MCF 10A (cell line): ENCODE data around the gene PPP1R1C. TPM values are rescaled to one million over a fixed set of nuclear protein-coding genes. Genes with fewer than 3 reads are reported as not detected.

Experiments
- BruUV-seq: library from RNA; stranded (reverse); fragments of 400-500 nt; replicated peaks from 2 replicates; lab custom pipeline; 2021; lab: Mats Ljungman, UMichigan
- CTCF ChIA-PET: fragments of 300-600 bp; sonication (Branson Sonifier 250); formaldehyde crosslinking; extraction: SDS; loops from one replicate; lab custom pipeline; 2021; ENCODE audit warnings: antibody characterized with exemption, inconsistent platforms; lab: Yijun Ruan, JAX
- POLR2A ChIA-PET: fragments of 300-600, 350-650 bp; sonication (Branson Sonifier 250); formaldehyde crosslinking; extraction: SDS; loops from one replicate; lab custom pipeline; 2020; ENCODE audit warnings: antibody characterized with exemption, inconsistent platforms; lab: Yijun Ruan, JAX
- DNase-seq: peaks from one replicate; pipeline ENCODE4 v3.0.0-alpha.2; 2018; ENCODE audit not compliant: unreplicated experiment
- H3K27ac Mint-ChIP-seq: one replicate; pipeline ENCODE4 v1.8.0; 2022; ENCODE audit warnings: mild to moderate bottlenecking, low read depth, mixed read lengths; ENCODE audit not compliant: unreplicated experiment
- H3K27me3 Mint-ChIP-seq: one replicate; pipeline ENCODE4 v1.8.0; 2022; ENCODE audit warnings: mixed read lengths; ENCODE audit not compliant: insufficient read depth, unreplicated experiment
- H3K36me3 Mint-ChIP-seq: one replicate; pipeline ENCODE4 v1.8.0; 2022; ENCODE audit warnings: mild to moderate bottlenecking, moderate library complexity, mixed read lengths; ENCODE audit not compliant: insufficient read depth, unreplicated experiment
- H3K4me1 Mint-ChIP-seq: one replicate; pipeline ENCODE4 v1.8.0; 2022; ENCODE audit warnings: mixed read lengths; ENCODE audit not compliant: insufficient read depth, unreplicated experiment
- H3K4me3 Mint-ChIP-seq: one replicate; pipeline ENCODE4 v1.8.0; 2022; ENCODE audit warnings: mild to moderate bottlenecking, moderate library complexity, mixed read lengths; ENCODE audit not compliant: unreplicated experiment
- H3K9me3 Mint-ChIP-seq: one replicate; pipeline ENCODE4 v1.8.0; 2022; ENCODE audit warnings: mixed read lengths; ENCODE audit not compliant: unreplicated experiment
- intact Hi-C: fragments of 100-400 bp; cut with micrococcal nuclease; formaldehyde crosslinking; loops from 2 replicates; pipeline ENCODE4 v1.14.1; 2022
- total RNA-seq: library from RNA; stranded (reverse); gene quantifications from 2 replicates; pipeline ENCODE4 v1.2.3, GENCODE V29; 2022
- TF ChIP-seq, protein P1 (sequence below): fragments of 200-600 bp; IDR thresholded peaks from one replicate; pipeline ENCODE4 v1.8.0; 2022; ENCODE audit warnings: antibody characterized with exemption, mild to moderate bottlenecking; ENCODE audit not compliant: unreplicated experiment

The PPP1R1C gene
- total RNA-seq, 1 experiment from 2014 or later = not detected

DNA sequence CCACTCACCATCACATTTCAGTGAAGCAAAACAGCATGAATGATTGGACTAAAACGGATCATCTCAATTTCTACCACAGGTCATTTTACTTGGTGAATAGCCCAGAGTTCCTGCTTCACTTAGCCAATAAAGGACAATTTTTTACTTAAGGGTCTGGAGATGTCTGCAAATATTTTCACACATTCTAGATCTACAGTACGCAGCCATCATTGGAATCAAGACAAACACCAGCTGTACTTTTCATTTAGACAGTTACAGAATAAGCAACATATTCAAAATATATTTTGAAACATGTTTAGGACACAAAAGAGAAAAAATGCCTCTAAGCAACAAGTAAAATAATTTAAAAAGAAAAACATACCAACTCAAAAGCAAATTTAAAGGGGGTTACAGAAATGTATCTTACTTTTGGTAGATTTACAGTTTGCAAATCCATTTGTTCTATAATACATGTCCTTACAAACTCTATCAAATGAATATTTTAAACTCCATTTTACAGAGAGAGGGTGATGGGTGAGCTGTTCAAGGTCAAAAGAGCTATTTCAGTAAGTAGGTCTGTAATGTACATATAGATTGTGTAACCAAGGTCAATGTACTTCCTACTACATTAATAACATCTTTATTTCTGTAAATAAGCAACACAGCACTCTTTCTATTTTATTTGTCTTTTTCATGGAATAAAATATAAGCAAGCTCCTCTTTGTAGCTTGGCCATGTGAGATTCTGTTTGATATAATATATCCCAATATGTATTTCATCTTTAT is 13.4 kb downstream of the PPP1R1C start:
- Mint-ChIP-seq H3K4me3 (no peak overlapping the region), H3K27ac (no peak overlapping the region), H3K4me1 (no peaks in the 10 kb centered on the region), H3K27me3 (no peaks in the 10 kb centered on the region), H3K36me3 (no peaks in the 10 kb centered on the region), H3K9me3 (no peaks in the 10 kb centered on the region)
- DNase-seq = no peak
- no TSS peak for BruUV-seq
- ChIA-PET POLR2A (interaction anchor here (0.7 to 1.2 kb wide), 5 partner anchors 11 to 825 kb away, joined by 3 read pairs; no protein-coding TSS in a partner anchor), CTCF (no interaction called here)
- TF ChIP-seq, protein P1, sequence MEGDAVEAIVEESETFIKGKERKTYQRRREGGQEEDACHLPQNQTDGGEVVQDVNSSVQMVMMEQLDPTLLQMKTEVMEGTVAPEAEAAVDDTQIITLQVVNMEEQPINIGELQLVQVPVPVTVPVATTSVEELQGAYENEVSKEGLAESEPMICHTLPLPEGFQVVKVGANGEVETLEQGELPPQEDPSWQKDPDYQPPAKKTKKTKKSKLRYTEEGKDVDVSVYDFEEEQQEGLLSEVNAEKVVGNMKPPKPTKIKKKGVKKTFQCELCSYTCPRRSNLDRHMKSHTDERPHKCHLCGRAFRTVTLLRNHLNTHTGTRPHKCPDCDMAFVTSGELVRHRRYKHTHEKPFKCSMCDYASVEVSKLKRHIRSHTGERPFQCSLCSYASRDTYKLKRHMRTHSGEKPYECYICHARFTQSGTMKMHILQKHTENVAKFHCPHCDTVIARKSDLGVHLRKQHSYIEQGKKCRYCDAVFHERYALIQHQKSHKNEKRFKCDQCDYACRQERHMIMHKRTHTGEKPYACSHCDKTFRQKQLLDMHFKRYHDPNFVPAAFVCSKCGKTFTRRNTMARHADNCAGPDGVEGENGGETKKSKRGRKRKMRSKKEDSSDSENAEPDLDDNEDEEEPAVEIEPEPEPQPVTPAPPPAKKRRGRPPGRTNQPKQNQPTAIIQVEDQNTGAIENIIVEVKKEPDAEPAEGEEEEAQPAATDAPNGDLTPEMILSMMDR = no peak
- intact Hi-C loops = no loop called here

DNA sequence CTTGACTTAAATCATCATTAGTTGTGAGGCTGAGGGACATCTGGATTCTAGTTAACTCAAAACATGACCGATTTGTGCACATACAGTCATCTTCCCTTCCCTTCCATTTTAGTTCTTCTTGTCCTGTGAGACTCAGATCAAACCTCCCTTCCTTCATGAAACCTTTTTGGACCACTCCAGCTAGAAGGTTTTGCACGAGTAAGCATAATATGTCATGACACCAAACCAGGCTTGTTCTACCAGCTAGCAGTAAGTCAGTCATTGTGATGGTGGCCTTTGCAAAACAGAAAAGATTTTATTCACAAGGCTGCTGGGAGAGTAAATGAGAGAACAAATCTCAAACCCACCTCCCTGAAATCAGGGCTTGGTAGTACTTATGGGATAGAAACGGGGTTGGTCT is 14.3 kb downstream of the PPP1R1C start:
- Mint-ChIP-seq H3K4me1 (no peaks in the 10 kb centered on the region), H3K27ac (no peak overlapping the region), H3K4me3 (no peak overlapping the region), H3K27me3 (no peaks in the 10 kb centered on the region), H3K36me3 (no peaks in the 10 kb centered on the region), H3K9me3 (no peaks in the 10 kb centered on the region)
- TF ChIP-seq, protein P1 = no peak
- BruUV-seq = no TSS peak
- ChIA-PET POLR2A (interaction anchor here (0.7 to 1.0 kb wide), 3 partner anchors 28 to 826 kb away, joined by 3 read pairs; no protein-coding TSS in a partner anchor), CTCF (no interaction called here)
- no peak for DNase-seq
- intact Hi-C loops = no loop called here

DNA sequence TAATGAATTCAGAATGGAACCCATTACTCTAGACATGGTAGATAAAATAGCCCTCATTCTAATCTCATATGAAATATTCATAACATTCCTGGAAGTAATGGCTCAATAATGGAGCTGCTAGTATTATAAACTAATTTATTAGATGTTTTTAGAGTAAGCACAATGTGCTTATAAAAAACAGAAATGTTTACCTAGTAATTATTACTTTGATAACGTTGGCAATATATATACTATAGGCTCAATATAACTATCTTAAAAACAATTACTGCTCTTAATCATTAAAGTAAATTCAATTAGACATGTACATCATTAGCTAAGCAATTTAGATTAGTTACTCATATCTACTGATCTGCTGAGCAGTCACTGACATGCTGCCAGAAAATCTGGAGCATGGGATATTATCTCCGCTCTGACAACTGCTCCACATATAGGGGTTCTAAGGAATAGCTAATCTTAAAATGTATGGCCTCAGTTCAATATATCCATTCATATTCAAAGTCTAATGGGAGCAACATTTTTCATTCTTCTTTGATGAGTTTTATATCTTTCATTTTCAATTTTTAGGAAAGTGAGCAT is 19.4 kb downstream of the PPP1R1C start:
- no peaks in the 10 kb centered on the region for H3K4me1 Mint-ChIP-seq
- intact Hi-C loops = no loop called here
- H3K9me3 Mint-ChIP-seq = no peaks in the 10 kb centered on the region
- no peak overlapping the region for H3K4me3 Mint-ChIP-seq
- no peak overlapping the region for H3K27ac Mint-ChIP-seq
- no peaks in the 10 kb centered on the region for H3K27me3 Mint-ChIP-seq
- ChIA-PET POLR2A (no interaction called here), CTCF (no interaction called here)
- no TSS peak for BruUV-seq
- no peak for DNase-seq
- H3K36me3 Mint-ChIP-seq = no peaks in the 10 kb centered on the region
- TF ChIP-seq, protein P1 = no peak

DNA sequence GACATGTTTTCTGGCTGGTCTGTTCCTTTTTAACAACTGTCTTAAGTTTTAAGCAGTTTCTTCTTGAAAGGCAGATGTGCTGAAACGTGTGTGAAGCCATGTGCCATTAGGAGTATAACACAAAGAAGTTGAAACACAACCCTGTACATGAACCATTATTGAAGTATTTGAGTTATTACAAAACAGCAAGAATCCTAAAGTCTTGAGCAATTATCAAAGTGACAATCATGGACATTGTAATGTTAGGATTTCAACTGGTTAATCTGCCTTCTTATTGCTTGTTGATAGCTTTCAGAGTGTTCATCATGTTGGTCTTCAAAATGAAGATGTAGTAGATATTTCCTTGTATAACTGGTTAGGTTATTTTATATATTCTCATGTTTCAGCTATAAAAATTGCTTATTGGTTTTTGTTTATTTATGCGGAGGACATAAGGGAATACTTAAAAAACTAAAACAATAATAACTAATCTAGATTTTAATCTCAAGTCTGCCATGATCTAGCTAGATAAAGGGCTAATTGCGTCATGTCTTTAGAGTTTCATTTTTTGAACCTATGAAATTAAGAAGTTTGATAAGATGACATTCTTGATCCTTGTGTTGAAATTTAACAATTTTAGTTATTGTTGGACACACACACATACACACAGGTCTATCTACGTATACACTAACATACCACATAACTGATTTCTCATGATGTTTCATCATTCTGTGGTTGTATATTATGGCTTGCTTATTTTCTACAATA is 21.1 kb downstream of the PPP1R1C start:
- H3K4me1 Mint-ChIP-seq = no peaks in the 10 kb centered on the region
- no peaks in the 10 kb centered on the region for H3K27me3 Mint-ChIP-seq
- ChIA-PET POLR2A (no interaction called here), CTCF (no interaction called here)
- H3K4me3 Mint-ChIP-seq = no peak overlapping the region
- intact Hi-C loops = no loop called here
- BruUV-seq = no TSS peak
- H3K9me3 Mint-ChIP-seq = no peaks in the 10 kb centered on the region
- no peak overlapping the region for H3K27ac Mint-ChIP-seq
- no peaks in the 10 kb centered on the region for H3K36me3 Mint-ChIP-seq
- TF ChIP-seq, protein P1 = no peak
- no peak for DNase-seq
